ENCODE results near the gene RRAD.

RRAD gene

DNA sequence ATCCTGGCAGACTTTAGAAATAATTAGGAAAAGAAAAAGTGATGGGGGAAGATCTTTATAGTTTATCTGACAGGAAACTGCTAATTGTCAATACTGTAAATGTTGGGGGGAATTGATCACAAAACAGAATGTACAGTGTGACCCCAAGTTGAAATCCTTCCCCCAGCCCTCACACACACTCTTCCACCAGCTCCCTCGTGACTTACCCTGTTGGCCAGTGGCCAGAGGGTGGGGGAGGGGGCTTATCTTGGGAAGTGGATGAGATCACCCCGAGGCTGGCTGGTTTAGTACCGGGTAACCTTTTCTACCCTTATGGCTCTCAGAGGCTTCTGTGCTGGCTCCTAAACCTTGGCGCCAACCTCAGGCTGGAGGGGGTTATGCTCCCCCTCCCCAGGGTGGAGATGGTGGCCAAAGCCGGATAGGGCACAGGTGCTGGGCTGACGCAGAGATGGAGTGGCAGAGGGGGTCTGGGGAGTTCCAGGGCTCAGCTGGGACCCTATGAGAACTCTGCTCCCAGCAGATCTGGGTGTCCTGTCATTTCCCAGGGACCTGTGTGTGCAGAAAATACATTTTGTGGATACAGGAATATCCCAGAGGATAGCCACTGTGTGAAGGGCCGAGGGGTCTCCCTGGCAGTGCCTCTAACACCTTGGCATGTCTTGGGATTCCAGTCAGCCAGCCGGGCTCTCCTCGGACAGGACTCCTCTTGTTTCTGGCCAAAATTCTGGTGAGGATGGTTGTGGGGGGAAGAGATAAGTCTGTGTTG, 25.2 kb downstream of the RRAD start (continued):
- TF ChIP-seq CTCF (tag by site-specific recombination; IDR thresholded peaks at IDR 0.05) (no peak), KLF1 (tag by site-specific recombination; IDR thresholded peaks at IDR 0.05) (no peak), ZNF660 (tag by site-specific recombination; IDR thresholded peaks at IDR 0.05) (peak; percentile 95), ZNF561 (tag by site-specific recombination; IDR thresholded peaks at IDR 0.05; ENCODE audit: borderline replicate concordance) (peak; percentile 66; the same call in 1 of the 2 replicates), ZNF658 (tag by site-specific recombination; IDR thresholded peaks at IDR 0.05) (no peak), ZBTB8A (tag by site-specific recombination; IDR thresholded peaks at IDR 0.05) (no peak), ZSCAN30 (tag by site-specific recombination; IDR thresholded peaks at IDR 0.05) (no peak; the same call in 1 of the 2 replicates), ZNF248 (tag by site-specific recombination; IDR thresholded peaks at IDR 0.05) (no peak), ZNF621 (tag by site-specific recombination; IDR thresholded peaks at IDR 0.05) (no peak), ZNF768 (tag by site-specific recombination; IDR thresholded peaks at IDR 0.05) (no peak), SP7 (tag by site-specific recombination; IDR thresholded peaks at IDR 0.05) (peak; percentile 64; the same call in 1 of the 2 replicates), ZNF16 (tag by site-specific recombination; IDR thresholded peaks at IDR 0.05; ENCODE audit: low read depth) (no peak), ZNF416 (tag by site-specific recombination; IDR thresholded peaks at IDR 0.05) (no peak), ZNF510 (tag by site-specific recombination; IDR thresholded peaks at IDR 0.05; ENCODE audit: insufficient replicate concordance) (no peak), ZNF843 (tag by site-specific recombination; IDR thresholded peaks at IDR 0.05) (peak; percentile 49; the same call in 1 of the 2 replicates), ZNF747 (tag by site-specific recombination; IDR thresholded peaks at IDR 0.05) (no peak), BCL6B (tag by site-specific recombination; IDR thresholded peaks at IDR 0.05) (no peak), SETDB1 (IDR thresholded peaks at IDR 0.05; ENCODE audit: insufficient read length, low read length) (no peak), ZNF362 (tag by site-specific recombination; IDR thresholded peaks at IDR 0.05) (no peak)
- TF ChIP-seq, protein P1, sequence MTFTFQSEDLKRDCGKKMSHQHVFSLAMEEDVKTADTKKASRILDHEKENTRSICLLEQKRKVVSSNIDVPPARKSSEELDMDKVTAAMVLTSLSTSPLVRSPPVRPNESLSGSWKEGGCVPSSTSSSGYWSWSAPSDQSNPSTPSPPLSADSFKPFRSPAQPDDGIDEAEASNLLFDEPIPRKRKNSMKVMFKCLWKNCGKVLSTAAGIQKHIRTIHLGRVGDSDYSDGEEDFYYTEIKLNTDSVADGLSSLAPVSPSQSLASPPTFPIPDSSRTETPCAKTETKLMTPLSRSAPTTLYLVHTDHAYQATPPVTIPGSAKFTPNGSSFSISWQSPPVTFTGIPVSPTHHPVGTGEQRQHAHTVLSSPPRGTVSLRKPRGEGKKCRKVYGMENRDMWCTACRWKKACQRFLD (tag by site-specific recombination; IDR thresholded peaks at IDR 0.05) = no peak
- TF ChIP-seq, protein P2, sequence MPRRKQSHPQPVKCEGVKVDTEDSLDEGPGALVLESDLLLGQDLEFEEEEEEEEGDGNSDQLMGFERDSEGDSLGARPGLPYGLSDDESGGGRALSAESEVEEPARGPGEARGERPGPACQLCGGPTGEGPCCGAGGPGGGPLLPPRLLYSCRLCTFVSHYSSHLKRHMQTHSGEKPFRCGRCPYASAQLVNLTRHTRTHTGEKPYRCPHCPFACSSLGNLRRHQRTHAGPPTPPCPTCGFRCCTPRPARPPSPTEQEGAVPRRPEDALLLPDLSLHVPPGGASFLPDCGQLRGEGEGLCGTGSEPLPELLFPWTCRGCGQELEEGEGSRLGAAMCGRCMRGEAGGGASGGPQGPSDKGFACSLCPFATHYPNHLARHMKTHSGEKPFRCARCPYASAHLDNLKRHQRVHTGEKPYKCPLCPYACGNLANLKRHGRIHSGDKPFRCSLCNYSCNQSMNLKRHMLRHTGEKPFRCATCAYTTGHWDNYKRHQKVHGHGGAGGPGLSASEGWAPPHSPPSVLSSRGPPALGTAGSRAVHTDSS (tag by site-specific recombination; IDR thresholded peaks at IDR 0.05) = no peak; the same call in 1 of the 2 replicates
- TF ChIP-seq, protein P3, sequence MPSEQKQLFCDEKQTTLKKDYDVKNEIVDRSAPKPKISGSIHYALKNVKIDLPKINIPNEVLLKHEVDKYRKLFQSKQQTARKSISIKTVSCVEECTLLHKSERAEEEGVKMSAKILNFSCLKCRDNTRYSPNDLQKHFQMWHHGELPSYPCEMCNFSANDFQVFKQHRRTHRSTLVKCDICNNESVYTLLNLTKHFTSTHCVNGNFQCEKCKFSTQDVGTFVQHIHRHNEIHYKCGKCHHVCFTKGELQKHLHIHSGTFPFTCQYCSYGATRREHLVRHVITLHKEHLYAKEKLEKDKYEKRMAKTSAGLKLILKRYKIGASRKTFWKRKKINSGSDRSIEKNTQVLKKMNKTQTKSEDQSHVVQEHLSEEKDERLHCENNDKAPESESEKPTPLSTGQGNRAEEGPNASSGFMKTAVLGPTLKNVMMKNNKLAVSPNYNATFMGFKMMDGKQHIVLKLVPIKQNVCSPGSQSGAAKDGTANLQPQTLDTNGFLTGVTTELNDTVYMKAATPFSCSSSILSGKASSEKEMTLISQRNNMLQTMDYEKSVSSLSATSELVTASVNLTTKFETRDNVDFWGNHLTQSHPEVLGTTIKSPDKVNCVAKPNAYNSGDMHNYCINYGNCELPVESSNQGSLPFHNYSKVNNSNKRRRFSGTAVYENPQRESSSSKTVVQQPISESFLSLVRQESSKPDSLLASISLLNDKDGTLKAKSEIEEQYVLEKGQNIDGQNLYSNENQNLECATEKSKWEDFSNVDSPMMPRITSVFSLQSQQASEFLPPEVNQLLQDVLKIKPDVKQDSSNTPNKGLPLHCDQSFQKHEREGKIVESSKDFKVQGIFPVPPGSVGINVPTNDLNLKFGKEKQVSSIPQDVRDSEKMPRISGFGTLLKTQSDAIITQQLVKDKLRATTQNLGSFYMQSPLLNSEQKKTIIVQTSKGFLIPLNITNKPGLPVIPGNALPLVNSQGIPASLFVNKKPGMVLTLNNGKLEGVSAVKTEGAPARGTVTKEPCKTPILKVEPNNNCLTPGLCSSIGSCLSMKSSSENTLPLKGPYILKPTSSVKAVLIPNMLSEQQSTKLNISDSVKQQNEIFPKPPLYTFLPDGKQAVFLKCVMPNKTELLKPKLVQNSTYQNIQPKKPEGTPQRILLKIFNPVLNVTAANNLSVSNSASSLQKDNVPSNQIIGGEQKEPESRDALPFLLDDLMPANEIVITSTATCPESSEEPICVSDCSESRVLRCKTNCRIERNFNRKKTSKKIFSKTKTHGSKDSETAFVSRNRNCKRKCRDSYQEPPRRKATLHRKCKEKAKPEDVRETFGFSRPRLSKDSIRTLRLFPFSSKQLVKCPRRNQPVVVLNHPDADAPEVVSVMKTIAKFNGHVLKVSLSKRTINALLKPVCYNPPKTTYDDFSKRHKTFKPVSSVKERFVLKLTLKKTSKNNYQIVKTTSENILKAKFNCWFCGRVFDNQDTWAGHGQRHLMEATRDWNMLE (tag by site-specific recombination; conservative IDR thresholded peaks at IDR 0.05; ENCODE audit: low read depth) = peak; percentile 28; the same call in 1 of the 2 replicates
- TF ChIP-seq, protein P4, sequence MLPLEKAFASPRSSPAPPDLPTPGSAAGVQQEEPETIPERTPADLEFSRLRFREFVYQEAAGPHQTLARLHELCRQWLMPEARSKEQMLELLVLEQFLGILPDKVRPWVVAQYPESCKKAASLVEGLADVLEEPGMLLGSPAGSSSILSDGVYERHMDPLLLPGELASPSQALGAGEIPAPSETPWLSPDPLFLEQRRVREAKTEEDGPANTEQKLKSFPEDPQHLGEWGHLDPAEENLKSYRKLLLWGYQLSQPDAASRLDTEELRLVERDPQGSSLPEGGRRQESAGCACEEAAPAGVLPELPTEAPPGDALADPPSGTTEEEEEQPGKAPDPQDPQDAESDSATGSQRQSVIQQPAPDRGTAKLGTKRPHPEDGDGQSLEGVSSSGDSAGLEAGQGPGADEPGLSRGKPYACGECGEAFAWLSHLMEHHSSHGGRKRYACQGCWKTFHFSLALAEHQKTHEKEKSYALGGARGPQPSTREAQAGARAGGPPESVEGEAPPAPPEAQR (tag by site-specific recombination; IDR thresholded peaks at IDR 0.05) = no peak
- TF ChIP-seq, protein P5, sequence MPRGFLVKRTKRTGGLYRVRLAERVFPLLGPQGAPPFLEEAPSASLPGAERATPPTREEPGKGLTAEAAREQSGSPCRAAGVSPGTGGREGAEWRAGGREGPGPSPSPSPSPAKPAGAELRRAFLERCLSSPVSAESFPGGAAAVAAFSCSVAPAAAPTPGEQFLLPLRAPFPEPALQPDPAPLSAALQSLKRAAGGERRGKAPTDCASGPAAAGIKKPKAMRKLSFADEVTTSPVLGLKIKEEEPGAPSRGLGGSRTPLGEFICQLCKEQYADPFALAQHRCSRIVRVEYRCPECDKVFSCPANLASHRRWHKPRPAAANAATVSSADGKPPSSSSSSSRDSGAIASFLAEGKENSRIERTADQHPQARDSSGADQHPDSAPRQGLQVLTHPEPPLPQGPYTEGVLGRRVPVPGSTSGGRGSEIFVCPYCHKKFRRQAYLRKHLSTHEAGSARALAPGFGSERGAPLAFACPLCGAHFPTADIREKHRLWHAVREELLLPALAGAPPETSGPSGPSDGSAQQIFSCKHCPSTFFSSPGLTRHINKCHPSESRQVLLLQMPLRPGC (tag by site-specific recombination; IDR thresholded peaks at IDR 0.05) = peak; percentile 49; the same call in 1 of the 2 replicates

All from HEK293 (cell line).